Activated CD8-positive, alpha-beta memory T cell treated with anti-CD3 and anti-CD28 coated beads for 36 hours (primary cell): ENCODE data around the gene ITGBL1. TPM values are rescaled to one million over a fixed set of nuclear protein-coding genes. Genes with fewer than 3 reads are reported as not detected.

Experiments
- CTCF ChIA-PET: fragments of 350-600 bp; sonication (Branson Sonifier 250); formaldehyde crosslinking; loops from one replicate; lab custom pipeline; 2021; ENCODE audit warnings: antibody characterized with exemption; lab: Charles Lee
- POLR2A ChIA-PET: fragments of 350-600 bp; sonication (Branson Sonifier 250); formaldehyde crosslinking; loops from one replicate; lab custom pipeline; 2021; ENCODE audit warnings: antibody characterized with exemption; lab: Charles Lee
- total RNA-seq, 2 experiments: library from RNA; stranded (reverse); gene quantifications; one replicate each; pipeline ENCODE4 v1.2.3, GENCODE V29; 2021

Gene ITGBL1
- total RNA-seq, 2 experiments from 2014 or later, result not detected

DNA sequence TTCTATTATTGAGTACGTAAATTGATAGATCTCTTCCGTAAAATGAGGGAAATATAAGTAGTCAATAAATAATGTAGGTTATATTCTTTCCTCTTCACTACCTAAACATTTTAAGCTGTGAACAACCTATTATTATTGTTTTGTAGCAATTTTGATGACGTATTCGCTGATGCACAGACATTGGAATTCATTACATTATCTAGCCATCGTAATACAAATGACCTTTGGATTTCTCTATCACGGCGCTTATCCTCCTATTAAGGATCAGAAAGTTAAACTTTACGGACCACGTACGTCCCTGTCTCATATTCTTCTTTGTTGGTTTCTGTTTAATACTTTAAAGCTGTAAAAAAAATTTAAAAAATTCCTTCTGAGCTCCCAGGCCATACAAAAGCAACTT lies 264.9 kb downstream of the ITGBL1 start:
- CTCF ChIA-PET, result no interaction called here
- POLR2A ChIA-PET, result interaction anchor here (0.7 kb wide), 1 partner anchor 19 kb away, joined by 3 read pairs; no protein-coding TSS in a partner anchor

DNA sequence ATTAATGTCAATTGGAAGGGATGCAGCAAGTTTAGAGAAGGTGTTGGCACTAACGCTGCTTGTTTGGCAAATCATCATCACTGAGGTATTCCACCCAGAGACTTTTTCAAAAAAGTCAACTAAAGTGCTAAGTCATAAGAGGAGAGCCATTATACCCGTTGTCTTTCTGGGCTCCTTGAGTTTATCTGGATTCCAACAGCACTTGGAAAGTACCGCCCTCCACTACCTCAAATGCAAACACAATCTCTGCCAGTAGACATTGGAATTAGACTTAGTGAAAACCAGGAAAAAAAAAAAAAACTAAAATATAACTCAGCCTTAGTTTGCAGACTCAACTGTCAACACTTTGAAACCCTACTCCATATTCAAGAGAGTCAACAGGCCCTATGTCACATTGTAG lies 266.0 kb downstream of the ITGBL1 start:
- ChIA-PET POLR2A (no interaction called here), CTCF (no interaction called here)

DNA sequence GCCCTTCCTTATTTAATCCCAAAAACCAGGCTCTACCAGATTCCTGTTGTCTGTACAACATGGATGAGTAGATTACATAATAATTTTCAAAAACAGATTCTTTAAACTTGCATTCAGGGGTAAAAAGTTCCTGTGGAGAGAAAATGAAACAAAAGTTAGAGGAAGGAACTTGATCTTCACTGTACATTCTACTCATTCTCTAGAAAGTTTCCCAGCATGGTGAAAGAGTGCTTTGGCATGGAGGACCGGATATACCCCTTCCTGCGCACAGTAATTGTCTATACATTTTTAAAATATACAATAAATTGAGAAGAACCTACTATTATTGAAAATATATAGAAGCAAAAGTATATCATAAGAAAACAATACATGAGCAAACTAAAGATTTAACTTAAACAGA lies 274.2 kb downstream of the ITGBL1 start:
- POLR2A ChIA-PET, result no interaction called here
- CTCF ChIA-PET, result no interaction called here

DNA sequence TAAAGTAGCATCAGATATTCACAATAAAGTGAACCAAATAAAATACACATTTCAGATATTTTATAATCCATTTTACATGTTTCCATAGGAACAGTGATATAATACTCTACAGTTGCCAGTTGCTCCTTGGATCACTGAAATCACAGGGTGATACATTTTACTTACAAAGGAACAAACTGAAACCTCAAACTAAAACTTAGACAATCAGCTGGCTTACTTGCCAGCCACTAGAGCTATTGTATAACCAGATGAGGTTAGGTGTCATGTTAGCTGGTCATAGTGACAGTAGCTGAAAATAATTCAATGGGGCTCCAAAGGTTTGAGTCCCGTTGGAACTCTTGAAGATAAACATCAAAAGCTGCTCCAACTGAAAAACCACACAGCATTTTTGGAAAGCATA lies 274.6 kb downstream of the ITGBL1 start:
- ChIA-PET CTCF (no interaction called here), POLR2A (no interaction called here)

DNA sequence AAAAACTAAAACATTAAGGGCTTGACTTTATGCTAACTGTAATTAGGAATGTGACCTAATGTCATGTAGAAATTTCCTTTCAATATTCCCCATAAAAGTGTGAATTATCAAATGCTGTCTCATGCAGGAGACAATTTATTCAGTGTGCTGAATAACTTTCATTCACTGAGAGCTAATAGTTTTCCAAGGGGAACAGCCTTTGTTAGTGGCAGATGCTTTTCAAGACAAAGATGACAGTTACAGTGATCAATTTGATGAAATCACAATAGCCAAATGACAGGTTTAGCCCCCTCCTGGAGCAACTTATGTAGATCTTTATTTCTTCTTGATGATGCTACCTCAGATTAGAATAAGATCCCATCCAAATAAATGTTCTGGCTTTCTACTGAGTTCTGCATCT lies 275.5 kb downstream of the ITGBL1 start:
- POLR2A ChIA-PET, result no interaction called here
- CTCF ChIA-PET, result no interaction called here

DNA sequence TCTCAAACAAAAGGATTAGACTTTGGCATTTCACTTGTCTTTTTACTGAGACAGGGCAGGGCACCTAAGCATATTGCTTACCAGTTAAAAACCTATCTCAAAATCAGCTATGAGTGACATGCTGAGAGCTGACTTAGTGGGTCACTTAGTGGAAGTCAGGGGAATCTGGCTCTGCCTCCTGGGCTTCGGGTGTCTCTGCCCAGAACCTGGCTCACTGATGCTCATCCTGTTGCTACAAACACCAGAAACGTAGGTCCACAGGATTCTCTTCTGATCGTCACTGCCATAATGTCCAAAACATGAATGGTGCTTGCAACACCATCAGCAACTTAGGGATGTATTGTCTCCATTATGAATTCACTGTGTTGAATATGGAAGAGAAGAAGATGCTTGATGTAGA lies 276.1 kb downstream of the ITGBL1 start:
- CTCF ChIA-PET, result no interaction called here
- POLR2A ChIA-PET, result no interaction called here

DNA sequence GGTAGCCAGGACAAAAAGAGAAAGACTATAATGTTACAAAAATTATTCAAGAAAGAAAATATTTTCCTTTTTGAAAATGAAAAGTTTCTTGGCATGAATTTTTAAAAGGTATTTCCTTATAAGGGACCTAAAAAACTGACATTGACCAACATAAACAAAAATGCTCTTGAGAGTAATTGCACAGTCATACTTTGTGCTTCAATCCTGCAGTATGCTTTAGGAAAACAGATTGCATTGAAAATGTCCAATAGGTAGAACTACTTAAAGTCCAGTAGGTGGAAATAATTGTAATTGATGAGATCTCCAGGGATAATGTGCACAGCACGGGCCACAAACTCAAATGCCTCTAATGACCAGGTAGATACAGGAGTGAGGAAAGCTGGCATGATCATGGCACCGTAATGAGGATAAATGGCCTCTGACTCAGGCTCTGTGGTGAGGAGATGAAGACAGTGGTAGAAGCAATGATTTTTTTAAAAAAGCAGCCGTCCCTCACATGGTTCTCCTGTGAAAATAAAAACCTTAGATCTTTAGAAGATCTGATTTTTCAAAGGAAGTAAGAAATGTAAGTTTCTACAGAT lies 278.0 kb downstream of the ITGBL1 start:
- CTCF ChIA-PET, result no interaction called here
- POLR2A ChIA-PET, result no interaction called here

DNA sequence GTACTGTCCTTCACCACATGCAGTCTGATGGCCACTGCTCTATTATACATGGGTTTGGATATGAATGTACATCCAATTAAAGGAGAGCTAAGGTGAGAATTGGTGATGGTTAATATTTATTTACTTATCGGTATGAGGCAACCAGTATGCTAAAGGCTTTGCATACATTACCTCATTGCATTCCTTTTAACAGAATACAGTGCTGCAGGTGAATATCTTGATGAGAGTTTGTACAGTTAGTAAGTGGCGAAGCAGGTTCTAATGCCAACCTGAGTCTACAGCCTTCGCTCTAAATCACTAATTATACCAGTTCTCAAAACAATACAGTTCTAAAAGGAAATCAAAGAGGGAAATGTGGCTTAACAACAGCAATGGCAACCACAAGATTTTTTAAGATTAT lies 284.1 kb downstream of the ITGBL1 start:
- POLR2A ChIA-PET, result no interaction called here
- CTCF ChIA-PET, result no interaction called here

DNA sequence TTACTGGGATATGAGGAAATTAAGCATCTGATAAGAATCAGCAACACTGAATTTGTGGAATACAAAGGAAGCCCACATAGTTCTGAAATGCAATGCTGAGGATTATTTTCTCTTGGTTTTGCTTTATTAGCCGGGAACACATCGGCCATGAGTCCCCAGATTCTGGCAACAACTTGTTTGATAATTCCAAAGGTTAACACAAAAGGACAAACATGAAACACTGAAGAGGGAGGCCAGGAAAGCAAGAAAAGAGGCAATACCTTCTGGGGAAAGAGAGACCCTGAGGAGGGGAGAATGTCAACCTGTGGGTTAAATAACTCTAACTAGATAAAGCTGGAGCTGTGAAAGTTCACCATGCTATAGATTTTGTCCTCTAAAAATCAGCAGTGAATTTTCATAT lies 285.9 kb downstream of the ITGBL1 start:
- CTCF ChIA-PET, result no interaction called here

DNA sequence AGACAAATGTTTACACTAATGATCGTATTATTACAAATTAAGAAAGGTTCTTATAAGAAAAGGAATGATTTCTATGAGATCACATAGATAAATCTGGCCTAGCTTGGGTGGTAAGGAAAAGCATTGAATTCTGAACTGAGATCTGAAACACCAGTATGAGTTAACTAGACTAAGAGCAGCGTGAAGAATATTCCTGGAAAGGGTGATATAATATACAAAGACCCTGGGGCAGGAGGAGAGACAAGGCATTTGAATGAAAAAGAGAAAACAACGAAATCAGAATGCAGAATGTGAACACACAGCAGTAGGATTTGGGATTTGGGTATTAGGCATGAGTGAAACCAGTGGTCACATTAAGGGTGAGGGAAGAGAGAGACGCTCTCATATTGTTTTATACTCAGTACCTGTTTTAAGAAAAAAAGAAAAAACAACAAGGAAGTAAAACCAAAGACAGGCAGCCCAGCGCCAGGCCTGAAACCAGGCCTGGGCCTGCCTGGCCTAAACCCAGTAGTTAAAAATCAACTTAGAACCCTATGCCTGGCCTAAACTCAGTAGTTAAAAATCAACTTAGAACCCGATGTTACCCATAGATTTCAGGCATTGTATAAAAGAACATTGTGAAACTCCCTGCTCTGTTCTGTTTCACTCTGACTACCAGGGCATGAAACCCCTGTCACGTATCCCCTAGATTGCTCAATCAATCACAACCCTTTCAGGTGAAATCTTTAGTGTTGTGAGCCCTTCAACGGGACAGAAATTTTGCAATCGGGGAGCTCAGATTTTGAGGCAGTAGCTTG lies 287.1 kb downstream of the ITGBL1 start:
- CTCF ChIA-PET, result no interaction called here

More for the DNA sequence above, 285.9 kb downstream of the ITGBL1 start:
- POLR2A ChIA-PET, result no interaction called here

DNA sequence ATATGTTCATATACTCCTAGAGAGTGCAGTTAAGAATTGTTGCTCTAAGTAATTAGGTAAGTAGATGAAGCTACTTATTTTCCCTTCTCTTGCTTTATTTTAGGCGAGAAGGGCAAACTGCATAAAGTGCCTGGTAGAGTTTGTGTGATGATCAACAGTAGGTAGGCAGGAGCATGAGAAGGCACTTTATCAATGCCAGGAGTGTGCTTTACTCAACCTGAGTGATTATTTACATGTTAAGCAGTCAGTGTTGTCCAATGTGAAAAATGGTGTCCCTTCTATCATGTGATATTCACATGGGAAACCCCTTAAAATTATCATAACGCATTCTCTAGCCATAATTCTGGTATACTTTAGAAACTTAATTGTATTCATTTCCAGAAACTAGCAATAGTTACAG lies 294.0 kb downstream of the ITGBL1 start:
- ChIA-PET CTCF (no interaction called here), POLR2A (no interaction called here)

More for the DNA sequence above, 287.1 kb downstream of the ITGBL1 start:
- POLR2A ChIA-PET, result no interaction called here

DNA sequence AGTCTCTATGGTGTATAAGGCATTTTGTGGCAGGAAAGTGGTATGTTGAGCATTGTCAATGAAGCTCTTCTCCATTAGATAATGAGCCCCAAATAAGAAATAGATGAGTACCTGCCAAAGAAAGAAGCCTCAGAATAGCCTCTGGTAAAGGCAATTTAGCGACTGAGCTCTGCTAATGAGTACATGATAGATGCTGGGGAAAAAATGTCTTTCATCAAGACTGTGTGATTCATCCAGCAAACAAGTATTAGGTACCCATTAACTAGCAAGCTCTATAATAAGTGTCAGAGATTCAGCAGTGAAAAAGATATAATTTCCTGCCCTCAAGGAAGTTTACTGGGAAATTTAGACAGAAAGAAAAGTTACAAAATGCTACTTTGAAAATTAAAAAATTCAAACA lies 294.6 kb downstream of the ITGBL1 start:
- POLR2A ChIA-PET, result no interaction called here

DNA sequence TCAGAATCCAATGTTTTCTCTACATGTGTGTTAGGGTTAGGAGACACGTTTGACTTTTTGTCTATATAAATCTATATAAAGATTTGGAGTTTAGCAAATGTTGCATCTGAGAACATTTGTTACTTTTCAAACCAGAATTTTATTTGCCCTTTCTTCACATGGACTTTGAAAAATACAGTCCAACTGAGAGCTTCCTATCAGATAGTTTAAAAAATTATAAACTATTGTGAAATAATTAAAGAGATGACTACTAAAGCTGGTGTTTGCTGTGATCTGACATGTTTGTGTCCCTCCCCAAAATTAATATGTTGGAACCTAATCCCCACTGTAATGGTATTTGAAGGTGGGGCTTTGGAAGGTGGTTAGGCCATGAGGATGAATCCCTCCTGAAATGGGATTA lies 297.1 kb downstream of the ITGBL1 start:
- POLR2A ChIA-PET, result no interaction called here
- CTCF ChIA-PET, result no interaction called here

More for the DNA sequence above, 294.6 kb downstream of the ITGBL1 start:
- CTCF ChIA-PET, result no interaction called here

DNA sequence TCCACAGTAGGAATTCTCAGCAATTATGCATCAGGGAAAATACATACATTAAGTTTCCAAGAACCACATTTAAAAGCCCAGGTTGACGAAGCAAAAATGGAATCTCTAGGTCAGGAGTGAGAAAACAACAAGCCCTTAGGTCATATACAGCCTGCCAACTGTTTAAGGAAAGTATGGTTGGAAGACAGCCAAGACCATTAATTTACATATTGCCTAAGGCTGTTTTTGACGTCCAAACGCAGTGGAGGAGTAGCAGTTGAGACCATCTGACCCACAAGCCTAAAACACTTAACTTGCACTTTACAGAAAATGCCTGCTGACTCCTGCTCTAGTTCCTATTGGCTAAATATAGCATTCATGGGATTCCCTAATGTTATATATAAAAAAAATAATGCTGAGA lies 299.0 kb downstream of the ITGBL1 start:
- ChIA-PET POLR2A (no interaction called here), CTCF (no interaction called here)

DNA sequence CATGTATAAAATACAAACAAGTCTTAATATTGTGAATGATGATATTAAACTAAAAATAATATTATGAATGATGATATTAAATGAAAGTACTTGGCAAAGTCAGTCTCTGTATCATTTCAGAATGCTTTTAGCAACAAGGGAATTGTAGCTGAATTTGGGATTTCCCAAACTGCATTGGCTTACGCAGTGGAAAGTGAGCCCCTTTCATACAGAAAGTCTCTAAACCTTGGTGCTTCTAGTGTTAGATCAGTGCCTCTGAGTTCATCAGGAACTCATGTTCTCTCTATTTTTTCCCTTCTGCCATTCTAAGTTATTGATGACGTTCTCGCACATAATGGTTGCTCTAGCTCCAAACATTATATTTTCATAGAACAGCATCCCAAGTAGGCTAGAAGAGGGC lies 300.0 kb downstream of the ITGBL1 start:
- ChIA-PET CTCF (no interaction called here), POLR2A (no interaction called here)

DNA sequence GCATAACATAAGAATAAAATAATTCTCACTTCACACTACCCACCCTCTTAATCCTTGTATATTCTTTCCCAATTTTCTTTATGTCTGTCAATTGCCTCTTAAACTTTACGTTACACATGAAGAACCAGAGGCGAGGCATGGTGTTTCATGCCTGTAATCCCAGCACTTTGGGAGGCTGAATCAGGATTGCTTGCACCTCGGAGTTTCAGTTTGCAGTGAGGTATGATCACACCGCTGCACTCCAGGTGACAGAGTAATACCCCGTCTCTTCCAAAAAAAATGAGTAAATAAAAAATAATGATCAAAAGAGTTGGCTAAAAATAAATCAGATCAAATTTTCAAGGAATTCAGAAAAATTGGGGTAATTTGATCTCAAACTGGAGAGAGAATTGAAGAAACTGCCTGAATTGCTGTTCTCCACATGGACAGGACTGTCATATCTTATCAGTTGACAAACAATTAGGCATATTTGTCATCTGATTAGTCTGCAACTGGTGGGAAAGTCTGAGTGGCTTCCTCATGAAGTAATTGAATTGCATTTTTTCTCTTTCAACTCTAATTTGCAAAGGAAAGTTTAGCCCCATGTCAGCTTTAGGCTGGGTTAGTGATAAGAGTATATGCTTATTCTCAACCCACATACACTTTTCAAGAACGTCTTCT lies 302.9 kb downstream of the ITGBL1 start:
- ChIA-PET CTCF (no interaction called here), POLR2A (no interaction called here)

DNA sequence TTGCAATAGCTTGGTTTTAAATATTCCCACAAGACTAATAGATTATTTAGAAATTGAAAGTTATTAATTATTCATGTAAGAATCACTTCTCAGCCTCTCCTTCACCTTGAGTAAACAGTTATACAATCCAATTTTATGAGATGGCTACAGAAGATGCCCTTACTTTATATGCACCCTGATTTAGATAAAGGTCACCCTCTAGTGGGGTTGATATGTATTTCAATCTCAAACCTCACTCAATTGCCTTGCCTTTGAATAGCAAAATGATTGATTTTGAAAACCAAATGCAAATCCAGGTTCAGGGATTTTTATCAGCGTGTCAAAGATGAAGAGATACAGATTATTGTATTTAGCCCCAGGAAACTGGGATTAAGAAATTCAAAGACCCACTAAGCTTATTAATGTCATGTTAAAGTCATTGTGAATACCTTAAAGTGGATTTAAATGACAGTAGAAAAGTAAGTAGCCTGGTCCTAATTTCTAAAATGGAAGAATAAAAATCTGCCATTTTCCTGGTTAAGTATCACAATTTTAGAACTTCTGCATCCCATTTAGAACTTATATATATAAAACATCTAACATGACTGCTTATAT lies 305.1 kb downstream of the ITGBL1 start:
- CTCF ChIA-PET, result interaction anchor here (0.7 to 1.2 kb wide), 2 partner anchors 14 to 250 kb away, joined by 3 read pairs; no protein-coding TSS in a partner anchor
- POLR2A ChIA-PET, result interaction anchor here (0.5 kb wide), 1 partner anchor 622 kb away, joined by 3 read pairs; no protein-coding TSS in a partner anchor

DNA sequence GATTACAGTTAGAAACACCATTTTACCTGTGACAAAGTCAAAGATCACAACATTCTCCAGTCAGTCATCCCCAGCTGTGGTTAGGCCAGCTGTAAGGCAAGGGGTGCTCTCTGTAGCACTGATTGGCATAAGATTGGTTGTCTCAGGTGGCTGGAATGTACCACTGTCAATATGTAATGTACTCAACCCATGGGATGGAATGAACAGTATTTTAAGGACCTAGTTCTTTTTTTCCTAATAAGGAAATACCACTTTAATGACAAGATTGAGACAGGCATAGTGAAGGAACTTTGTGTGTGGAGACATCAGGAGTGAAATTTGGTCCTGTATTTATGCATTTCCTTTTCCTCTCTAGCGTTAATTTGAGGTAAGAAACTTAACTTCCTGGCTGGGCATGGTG lies 310.7 kb downstream of the ITGBL1 start:
- POLR2A ChIA-PET, result no interaction called here

More for the DNA sequence above, 310.7 kb downstream of the ITGBL1 start:
- CTCF ChIA-PET, result no interaction called here
